Measurements from ENCODE around the gene IFT43.

IFT43 gene

DNA sequence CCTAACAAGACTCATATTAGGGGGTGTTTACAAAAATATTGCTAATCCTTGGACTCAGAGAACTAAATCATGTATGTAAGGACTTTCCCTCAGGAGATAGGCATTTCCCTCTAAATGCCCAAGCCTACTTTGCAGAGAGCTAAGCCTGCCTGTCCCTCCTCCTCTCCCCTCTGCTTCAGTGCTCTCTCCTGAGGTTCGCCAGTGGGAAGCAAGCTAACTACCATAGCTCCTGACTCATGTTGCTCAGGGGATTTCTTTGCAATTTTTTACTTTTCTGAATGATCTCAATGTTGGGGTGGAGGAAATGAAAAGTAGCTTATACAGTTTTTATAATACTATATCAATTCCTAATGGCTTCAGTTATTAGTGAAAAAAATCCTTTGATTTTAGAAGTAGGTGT is 29.6 kb downstream of the IFT43 start:
- no peak for DNase-seq (ENCODE audit: low read depth)

- DNase-seq (ENCODE audit: low read depth), result no peak
These were observed 30.1 kb downstream of the IFT43 start for GRCh38 chr14:76015668-76016067.

DNA sequence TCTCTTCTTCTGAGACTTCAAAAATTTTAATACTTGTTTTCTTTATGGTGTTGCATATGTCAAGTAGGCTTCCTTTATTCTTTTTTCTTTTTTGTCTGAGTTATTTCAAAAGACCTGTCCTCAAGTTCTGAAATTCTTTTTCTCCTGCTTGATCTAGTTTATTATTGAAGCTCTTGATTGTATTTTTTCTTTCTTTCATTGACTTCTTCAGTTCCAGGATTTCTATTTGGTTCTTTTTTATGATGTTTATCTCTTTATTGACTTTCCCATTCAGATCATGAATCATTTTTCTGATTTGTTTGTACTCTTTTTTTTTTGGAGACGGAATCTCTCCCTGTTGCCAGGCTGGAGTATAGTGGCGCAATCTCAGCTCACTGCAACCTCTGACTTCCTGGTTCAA is 34.1 kb downstream of the IFT43 start:
- no peak for DNase-seq (ENCODE audit: low read depth)

- DNase-seq (ENCODE audit: low read depth), result no peak
These were observed 37.4 kb downstream of the IFT43 start for GRCh38 chr14:76022991-76023390.

DNA sequence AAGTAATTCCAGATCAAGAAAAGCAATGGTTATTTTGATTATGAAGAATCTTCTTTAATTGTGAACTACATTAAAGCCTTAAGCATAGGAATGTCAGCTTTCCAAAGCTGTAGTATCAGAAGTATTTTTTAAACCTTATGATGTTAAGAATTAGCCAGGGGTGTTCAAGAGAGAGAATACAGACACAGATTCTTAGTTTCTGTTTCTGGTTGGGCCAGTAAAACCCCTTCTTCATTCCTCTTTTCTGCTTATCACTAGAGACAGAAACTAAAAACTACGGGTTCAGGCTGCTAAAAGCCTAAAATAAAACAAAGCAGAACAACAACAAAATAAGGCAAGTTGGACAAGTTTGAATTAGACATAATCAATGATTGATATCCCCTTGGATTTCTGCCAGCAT is 38.2 kb downstream of the IFT43 start:
- DNase-seq (ENCODE audit: low read depth), result no peak

DNA sequence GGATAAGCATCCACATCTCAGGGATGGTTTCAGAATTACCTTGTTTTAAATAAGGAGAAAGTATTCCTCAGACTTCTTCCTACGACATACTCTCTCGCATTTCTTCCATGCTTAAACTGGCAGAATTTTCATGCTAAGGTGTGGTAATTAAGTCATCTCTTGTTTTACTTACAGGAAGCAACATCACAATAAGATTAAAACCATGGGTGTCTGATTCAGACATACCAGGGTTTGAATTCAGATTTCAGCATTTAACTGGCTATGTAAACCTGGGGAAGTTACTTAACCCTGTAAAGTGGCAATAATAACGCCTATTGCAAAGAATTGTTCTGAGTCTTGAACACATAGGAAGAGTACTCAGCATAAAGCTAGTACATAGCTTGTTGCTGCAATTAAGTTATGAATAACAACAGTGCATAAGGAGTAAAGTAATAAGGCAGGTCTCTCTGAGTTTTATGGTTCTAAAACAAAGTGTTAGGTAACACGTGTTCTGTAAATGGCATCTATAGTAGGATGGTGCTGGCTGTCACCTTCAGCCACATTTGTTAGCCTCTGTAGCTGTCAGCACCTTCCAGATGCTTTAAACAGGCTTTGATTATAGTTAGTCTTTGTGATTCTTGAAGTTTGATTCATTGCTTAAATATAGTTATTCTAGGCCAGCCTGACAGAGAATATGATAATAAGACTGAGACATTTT is 38.8 kb downstream of the IFT43 start:
- DNase-seq (ENCODE audit: low read depth), result no peak

DNA sequence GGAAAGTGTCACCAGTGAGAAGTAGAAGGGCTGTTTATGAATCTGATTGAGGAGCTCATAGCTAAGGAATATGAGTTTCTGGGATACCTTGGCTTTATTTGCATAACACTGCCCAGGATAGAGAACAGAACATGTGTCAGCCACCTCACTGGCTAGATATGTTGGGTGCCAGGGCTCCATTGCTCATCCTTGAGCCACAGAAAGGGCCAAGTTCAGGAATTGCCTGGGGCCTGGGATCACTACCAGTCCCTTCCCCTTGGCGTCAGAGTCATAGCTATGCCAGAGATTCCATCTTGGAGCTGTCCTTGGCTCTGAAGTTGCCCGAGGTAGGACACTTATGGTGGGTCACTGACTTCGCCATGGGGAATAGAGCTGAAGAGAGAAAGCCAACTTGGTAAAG is 49.0 kb downstream of the IFT43 start:
- no peak for DNase-seq (ENCODE audit: low read depth)

DNA sequence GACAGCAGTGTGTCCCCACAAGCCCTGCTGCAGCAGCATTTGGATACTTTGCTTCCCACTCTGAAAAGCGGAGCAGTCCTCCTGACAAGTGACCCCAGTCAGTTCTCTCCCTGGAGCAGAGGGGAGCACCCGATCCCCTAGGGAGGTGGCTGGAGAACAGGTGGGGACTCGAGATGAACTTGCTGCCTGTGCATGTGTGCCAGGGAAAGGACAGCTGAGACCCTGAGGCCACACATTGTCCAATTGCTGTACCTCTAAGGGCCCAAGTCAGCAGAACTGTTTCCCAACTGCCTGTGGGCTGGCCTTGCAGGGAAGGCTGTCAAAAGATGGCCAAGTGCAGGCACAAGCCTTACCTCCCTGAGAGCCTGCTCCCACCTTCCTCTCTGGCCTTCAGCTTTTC is 55.1 kb downstream of the IFT43 start:
- no peak for DNase-seq (ENCODE audit: low read depth)

DNA sequence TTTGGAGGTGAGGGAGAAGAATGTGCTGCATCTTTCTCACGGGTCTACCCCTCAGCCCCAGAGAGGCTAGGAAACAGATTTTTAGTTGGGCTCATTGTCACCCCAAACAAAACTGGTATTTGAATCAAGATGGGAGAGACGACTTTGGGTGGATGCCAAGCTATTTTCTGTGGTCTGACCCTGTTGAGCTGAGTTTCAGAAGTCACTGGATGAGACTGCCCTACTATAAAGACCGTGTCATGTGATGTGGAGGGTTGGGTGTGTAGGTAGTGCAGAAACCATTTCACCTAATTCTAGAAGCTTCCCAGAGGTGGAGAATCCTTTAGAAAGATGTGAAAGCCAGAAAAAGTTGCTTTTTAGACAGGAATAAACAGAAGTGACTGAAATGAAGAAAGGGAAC is 60.2 kb downstream of the IFT43 start:
- no peak for DNase-seq (ENCODE audit: low read depth)

DNA sequence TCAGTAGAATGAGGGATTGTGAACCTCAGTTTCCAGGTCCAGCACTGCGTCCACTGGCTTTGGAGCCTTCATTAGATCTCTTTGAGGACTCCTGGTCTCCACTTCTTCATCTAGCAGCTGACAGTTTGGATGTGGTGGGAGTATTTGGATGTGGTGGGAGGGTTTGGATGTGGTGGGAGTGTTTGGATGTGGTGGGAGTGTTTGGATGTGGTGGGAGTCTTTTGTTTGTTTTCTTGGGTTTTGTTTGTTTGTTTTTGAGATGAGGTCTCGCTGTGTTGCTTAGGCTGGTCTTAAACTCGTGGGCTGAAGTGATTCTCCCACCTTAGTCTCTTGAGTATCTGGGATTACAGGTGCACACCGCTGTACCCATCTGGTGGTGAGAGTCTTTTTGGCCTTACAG is 64.7 kb downstream of the IFT43 start:
- no peak for DNase-seq (ENCODE audit: low read depth)

GRCh38 chr14:76050797-76051392 is 65.3 kb downstream of the IFT43 start:
- DNase-seq (ENCODE audit: low read depth), result peak; percentile 39

GRCh38 chr14:76051717-76052465 is 66.3 kb downstream of the IFT43 start:
- no peak for DNase-seq (ENCODE audit: low read depth)

DNA sequence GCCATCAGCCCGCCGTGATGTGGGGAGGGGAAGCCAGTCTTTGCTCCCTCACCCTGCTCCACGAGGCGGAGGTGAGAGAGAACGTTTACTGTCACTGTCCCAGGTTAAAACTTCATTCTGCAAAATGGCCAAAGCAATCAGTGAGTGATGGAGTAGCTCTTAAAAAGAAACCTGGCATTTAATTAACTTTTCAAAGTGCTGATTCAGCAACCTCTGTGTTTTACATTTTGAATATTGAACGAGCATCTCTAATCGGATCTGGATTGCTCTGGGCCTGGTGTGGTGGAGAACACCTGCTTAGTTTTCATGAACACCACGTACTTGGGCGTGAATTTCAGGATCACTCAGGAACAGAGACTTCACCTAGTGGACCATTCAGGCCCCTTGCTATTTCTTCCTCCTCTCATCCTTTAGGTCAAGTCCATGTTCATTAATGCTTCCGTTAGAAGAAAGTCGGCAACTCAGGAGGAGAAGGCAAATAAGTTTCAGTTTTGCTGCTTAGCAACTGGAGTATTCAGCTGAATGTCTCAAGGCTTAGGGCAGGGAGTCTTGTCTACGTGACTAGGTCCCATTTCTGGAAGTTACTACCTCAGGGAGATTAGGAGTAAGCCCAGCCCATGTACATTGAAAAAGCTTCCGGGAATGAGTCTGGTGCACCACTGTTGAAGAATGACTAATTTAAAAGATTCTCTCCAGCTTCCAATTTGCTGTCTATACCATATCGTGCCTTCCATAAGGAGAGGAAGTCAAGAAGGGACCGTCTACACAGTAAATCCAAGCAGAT is 68.2 kb downstream of the IFT43 start:
- no peak for DNase-seq (ENCODE audit: low read depth)

DNA sequence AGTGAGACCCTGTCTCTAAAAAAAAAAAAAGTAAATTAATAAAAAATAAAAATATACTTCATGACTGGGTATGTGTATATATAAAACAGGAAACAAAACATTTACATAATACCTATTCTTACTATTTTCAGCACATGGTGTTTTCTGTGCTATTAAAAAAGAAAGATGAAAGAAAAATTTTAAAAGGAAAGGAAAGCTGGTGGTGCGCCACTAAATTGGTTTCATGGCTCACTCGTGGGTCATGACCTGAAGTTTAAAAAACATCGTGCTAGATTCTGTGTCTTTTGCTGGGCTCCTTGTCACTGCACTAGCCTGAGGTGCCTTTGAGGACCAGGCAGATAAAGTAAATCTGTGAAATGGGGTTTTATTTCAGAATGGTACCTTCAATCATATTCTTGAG is 69.8 kb downstream of the IFT43 start:
- DNase-seq (ENCODE audit: low read depth), result no peak

DNA sequence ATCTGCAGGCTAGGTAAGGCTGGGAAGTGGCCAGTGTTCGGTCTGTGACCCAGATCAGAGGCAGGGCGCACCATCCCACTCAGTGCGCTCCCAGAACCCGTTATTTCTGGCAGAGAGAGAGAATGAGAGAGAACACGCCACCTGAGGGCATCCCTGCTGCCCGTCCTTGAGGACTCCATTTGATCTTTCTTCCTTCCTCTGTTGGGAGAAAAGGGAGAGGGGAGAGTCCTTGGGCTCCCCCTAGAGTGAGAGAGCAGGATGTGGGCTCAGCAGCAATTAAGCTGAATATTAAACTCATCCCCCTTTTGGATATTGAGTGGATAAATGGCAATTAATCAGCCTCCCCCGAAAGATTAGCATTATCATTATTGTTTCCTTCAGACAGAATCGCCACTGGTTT is 70.6 kb downstream of the IFT43 start:
- DNase-seq (ENCODE audit: low read depth), result no peak

DNA sequence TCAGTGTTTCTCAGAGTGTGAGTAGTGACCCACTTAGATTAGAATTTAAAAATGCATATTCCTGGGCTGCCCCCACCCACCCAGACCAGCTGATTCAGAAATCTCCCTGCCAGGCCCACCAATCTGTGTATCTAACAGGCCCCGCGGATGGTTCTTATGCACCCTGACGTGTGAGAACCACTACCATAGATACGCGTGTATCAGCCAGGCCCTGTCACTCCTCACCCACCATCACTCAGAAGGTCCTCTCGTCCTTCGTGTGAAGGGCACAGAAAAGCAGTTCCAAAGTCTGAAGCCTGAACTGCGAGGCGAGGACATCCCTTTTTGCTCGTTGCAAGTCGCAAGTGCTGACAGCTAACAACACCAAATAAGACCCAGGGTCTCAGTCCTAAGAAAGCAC is 72.4 kb downstream of the IFT43 start:
- DNase-seq (ENCODE audit: low read depth), result no peak

GRCh38 chr14:76063327-76063726 is 77.8 kb downstream of the IFT43 start:
- no peak for DNase-seq (ENCODE audit: low read depth)

DNA sequence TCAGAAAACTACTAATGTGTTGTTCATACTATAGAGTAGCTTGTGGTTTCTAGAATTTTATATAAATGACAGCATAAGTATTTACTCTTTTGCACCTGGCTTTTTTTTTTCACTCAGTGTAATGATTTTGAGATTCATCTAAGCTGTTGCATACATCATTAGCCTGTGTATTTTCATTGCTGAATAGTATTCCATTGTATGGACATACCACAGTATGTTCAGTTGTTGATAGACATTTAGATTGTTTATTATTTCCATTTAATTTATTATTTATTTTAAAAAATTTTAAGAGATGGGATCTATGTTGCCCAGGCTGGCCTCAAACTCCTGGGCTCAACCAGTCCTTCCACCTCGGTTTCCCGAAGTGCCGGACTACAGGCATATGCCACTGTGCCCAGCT is 80.0 kb downstream of the IFT43 start:
- DNase-seq (ENCODE audit: low read depth), result no peak

GRCh38 chr14:76067536-76067935 is 82.0 kb downstream of the IFT43 start:
- no peak for DNase-seq (ENCODE audit: low read depth)

DNA sequence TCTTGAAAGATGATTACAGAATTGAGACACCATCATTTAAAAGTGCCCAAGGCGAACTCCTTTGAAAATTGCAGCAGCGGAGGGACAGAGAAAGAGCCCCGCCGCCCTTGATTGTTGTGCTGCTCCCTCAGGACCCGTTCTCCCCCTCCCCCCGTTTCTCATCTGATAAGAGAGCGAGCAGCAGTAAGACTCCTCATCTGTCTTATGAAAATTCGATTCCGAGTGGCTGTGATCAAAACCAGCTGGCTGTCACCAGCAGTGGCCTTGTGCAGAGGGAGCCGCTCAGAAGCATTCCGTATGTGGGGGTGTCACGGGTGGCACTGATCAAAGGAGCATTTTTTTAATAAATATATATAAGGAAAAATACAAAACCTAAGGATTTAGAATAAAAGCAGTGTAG is 88.2 kb downstream of the IFT43 start:
- DNase-seq (ENCODE audit: low read depth), result no peak

DNA sequence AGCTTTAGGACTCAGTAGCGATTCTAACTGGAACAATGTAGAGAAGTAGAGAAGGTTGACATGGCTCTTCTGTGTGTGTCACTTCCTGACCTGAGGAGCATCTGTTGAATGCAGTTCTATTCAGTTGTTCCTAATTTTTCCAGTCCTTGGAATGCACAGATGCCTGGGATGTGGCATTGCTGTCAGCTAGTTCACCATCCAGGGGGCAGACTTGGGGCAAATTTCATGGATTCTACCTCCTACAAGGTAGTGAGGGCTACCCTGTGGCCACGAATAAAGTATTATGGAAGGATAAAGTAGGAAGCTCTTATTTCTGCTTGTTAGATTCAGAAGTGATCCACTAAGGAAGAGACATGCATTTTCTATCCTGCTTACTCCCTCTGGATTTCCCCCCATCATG is 91.8 kb downstream of the IFT43 start:
- DNase-seq (ENCODE audit: low read depth), result no peak

DNA sequence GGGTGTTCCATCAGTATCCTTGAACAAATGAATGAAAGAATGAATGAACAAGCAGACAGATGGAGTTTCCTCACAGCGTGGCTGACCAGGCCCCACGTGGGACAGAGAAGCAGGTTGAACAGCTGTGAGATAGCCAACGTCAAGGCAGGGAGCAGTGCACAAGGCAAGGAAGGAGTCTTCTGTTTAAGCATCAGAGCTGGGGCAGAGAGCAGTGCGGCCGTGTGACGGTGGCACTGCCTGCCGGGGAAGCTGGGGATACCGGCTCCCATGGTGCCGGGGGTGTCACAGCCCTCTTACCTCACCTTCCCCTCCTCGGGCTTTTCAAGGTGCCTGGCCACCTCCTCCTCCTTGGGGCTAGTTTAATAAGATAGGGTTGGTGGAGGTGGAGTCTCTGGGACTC is 92.9 kb downstream of the IFT43 start:
- no peak for DNase-seq (ENCODE audit: low read depth)

GRCh38 chr14:76080025-76080424 is 94.5 kb downstream of the IFT43 start:
- no peak for DNase-seq (ENCODE audit: low read depth)

Measured in activated gamma-delta T cell treated with anti-CD3 and anti-CD28 coated beads, Interleukin-2, amount 50 U/mL, for 16 hours (primary cell).